ENCODE data around the gene CR1L.

The CR1L gene

GRCh38 chr1:207744000-207744534 lies 99.1 kb downstream of the CR1L start:
- no peaks in the 10 kb centered on the region for H3K9me2 ChIP-seq (replicated peaks; ENCODE audit: low read depth, low read length)
- no peaks in the 10 kb centered on the region for H3K36me3 ChIP-seq (ENCODE audit: insufficient read depth, low read length)
- H3K27me3 ChIP-seq (ENCODE audit: insufficient read depth, low read length, poor library complexity, severe bottlenecking), result no peaks in the 10 kb centered on the region
- H4K20me1 ChIP-seq (ENCODE audit: insufficient read depth, low read length, poor library complexity, severe bottlenecking), result no peaks in the 10 kb centered on the region
- no peaks in the 10 kb centered on the region for H3K79me2 ChIP-seq (ENCODE audit: insufficient read depth, low read length)
- H3K9ac ChIP-seq (ENCODE audit: low read depth, low read length, poor library complexity, severe bottlenecking), result no peak overlapping the region
- TF ChIP-seq CTCF (conservative IDR thresholded peaks at IDR 0.05; ENCODE audit: low read length) (no peak), EZH2phosphoT487 (IDR thresholded peaks at IDR 0.05; ENCODE audit: borderline replicate concordance) (no peak)
- no peaks in the 10 kb centered on the region for H3K9me3 ChIP-seq (ENCODE audit: insufficient read depth, low read depth, low read length)
- H3F3A ChIP-seq (ENCODE audit: low read depth), result no peaks in the 10 kb centered on the region
- no peak overlapping the region for H2AFZ ChIP-seq (ENCODE audit: low read length)
- peaks cover 16% of the 10 kb centered on the region for H3K4me1 ChIP-seq (ENCODE audit: insufficient read depth, low read length, poor library complexity, severe bottlenecking)
- no peak overlapping the region for H3K4me3 ChIP-seq (ENCODE audit: low read length, poor library complexity, severe bottlenecking)
- no peak overlapping the region for H3K4me2 ChIP-seq (ENCODE audit: low read depth, low read length, poor library complexity, severe bottlenecking)

DNA sequence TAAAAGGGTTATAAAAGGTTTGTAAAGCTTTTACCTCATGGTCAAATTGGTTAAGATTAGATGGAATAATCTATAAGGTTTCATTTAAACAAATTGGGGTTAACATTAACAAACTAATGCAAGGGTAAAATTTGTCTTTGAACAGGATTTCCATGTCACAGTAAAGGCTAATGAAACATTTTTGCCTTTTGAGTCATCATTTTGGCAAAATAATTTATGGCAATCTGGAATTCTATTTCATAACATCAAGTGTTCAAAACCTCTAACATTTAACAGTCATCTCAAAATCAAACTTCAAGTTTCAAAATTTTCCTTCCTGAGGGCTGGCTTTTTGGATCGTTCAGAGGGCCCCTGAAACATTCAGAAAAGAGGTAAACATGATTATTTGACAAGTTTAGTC lies 100.4 kb downstream of the CR1L start:
- Histone ChIP-seq H3K9me3 (ENCODE audit: insufficient read depth, low read depth, low read length) (no peaks in the 10 kb centered on the region), H3K27me3 (ENCODE audit: insufficient read depth, low read length, poor library complexity, severe bottlenecking) (no peaks in the 10 kb centered on the region), H3F3A (ENCODE audit: low read depth) (no peaks in the 10 kb centered on the region), H3K9ac (ENCODE audit: low read depth, low read length, poor library complexity, severe bottlenecking) (no peak overlapping the region), H3K4me3 (ENCODE audit: low read length, poor library complexity, severe bottlenecking) (no peak overlapping the region), H3K4me1 (ENCODE audit: insufficient read depth, low read length, poor library complexity, severe bottlenecking) (peaks cover 28% of the 10 kb centered on the region), H3K36me3 (ENCODE audit: insufficient read depth, low read length) (no peaks in the 10 kb centered on the region), H2AFZ (ENCODE audit: low read length) (no peak overlapping the region), H4K20me1 (ENCODE audit: insufficient read depth, low read length, poor library complexity, severe bottlenecking) (no peaks in the 10 kb centered on the region), H3K9me2 (replicated peaks; ENCODE audit: low read depth, low read length) (no peaks in the 10 kb centered on the region), H3K4me2 (ENCODE audit: low read depth, low read length, poor library complexity, severe bottlenecking) (no peak overlapping the region), H3K79me2 (ENCODE audit: insufficient read depth, low read length) (peaks cover 3% of the 10 kb centered on the region; the same call in 1 of the 2 replicates)
- no peak for TF ChIP-seq EZH2phosphoT487 (IDR thresholded peaks at IDR 0.05; ENCODE audit: borderline replicate concordance)
- no peak for TF ChIP-seq CTCF (conservative IDR thresholded peaks at IDR 0.05; ENCODE audit: low read length)

DNA sequence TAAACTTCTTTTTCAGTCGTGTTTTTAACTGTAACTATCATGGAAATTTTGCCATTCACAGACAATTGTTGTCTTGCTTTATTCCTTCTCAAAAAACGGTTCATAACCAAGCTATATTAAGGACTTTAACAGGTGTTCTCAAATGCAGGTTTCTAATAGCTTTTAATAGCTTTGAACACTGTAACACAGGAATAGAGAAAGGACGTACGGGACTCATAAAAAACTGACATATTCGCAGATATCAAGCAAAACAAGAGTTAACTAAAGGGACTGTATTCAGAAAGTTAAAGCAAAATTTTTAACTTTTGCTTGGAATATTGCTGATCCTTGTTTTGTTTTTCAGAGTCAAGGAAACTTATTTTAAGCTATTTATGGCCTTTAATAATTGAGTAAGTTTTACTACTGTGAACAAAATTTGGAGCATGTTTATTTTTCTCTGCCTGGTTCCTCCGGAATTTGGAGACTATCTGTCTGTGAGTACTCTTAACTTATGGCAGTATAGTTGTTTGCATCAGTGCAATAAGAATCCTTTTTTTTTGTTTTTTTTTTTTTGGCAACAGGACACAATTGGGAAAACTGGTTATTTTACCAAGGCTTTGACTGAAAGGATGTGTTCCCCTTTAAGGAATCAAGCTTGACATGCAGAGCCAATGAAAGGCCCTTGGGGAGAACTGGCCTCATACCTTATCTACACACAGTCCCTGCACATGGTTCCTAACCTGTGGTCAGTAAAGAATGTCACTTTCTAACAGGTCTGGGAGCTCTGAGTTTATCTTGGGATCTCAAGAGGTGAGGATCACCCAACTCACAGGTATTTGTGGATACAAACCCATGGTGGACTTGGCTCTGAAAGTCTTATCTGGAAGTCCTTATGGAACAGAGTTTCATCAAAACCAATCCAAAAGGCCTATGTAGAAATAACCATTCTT lies 101.2 kb downstream of the CR1L start:
- no peak for TF ChIP-seq CTCF (conservative IDR thresholded peaks at IDR 0.05; ENCODE audit: low read length)
- TF ChIP-seq EZH2phosphoT487 (IDR thresholded peaks at IDR 0.05; ENCODE audit: borderline replicate concordance), result no peak
- Histone ChIP-seq H3K4me1 (ENCODE audit: insufficient read depth, low read length, poor library complexity, severe bottlenecking) (peaks cover 36% of the 10 kb centered on the region), H4K20me1 (ENCODE audit: insufficient read depth, low read length, poor library complexity, severe bottlenecking) (no peaks in the 10 kb centered on the region), H3K79me2 (ENCODE audit: insufficient read depth, low read length) (peaks cover 10% of the 10 kb centered on the region), H3K27me3 (ENCODE audit: insufficient read depth, low read length, poor library complexity, severe bottlenecking) (no peaks in the 10 kb centered on the region), H3F3A (ENCODE audit: low read depth) (no peaks in the 10 kb centered on the region), H3K4me2 (ENCODE audit: low read depth, low read length, poor library complexity, severe bottlenecking) (no peak overlapping the region), H3K36me3 (ENCODE audit: insufficient read depth, low read length) (no peaks in the 10 kb centered on the region), H3K9ac (ENCODE audit: low read depth, low read length, poor library complexity, severe bottlenecking) (no peak overlapping the region), H2AFZ (ENCODE audit: low read length) (no peak overlapping the region), H3K9me2 (replicated peaks; ENCODE audit: low read depth, low read length) (no peaks in the 10 kb centered on the region), H3K4me3 (ENCODE audit: low read length, poor library complexity, severe bottlenecking) (no peak overlapping the region), H3K9me3 (ENCODE audit: insufficient read depth, low read depth, low read length) (no peaks in the 10 kb centered on the region)

Data from Loucy (cell line).